Psoas muscle (tissue), 8 donors: ENCODE measurements around the gene RTRAF. TPM values are rescaled to one million over a fixed set of nuclear protein-coding genes. Genes with fewer than 3 reads are reported as not detected.

ENCODE experiments used
- ATAC-seq, 4 donors: fragments of 200-7000 bp; cut with Tn5 transposase; one replicate each; pipeline ENCODE4 v1.9.1; 2020; ENCODE audit warnings: moderate library complexity in 3 of 4, mild to moderate bottlenecking in 2 of 4
- DNase-seq, 2 donors: peaks; one replicate each; pipeline ENCODE4 v3.0.0-alpha.2; 2020
- H3K27ac ChIP-seq: fragments of 200-600 bp; one replicate; pipeline ENCODE4 v1.8.0; 2022
- H3K27me3 ChIP-seq, 3 donors: fragments of 200-600 bp in 1 of 3; one replicate each; pipeline versions ENCODE4 v1.6.1 to v1.8.0; 2013 to 2022; ENCODE audit warnings: low read length in 2 of 3, mild to moderate bottlenecking in 2 of 3, moderate library complexity in 1 of 3; ENCODE audit not compliant: insufficient read depth in 3 of 3
- H3K36me3 ChIP-seq, 2 donors: fragments of 200-600 bp in 1 of 2; one replicate each; pipeline versions ENCODE4 v1.6.1 to v1.8.0; 2013 to 2022; ENCODE audit warnings: low read depth in 1 of 2, mild to moderate bottlenecking in 1 of 2, moderate library complexity in 1 of 2; ENCODE audit not compliant: insufficient read depth in 1 of 2
- H3K4me1 ChIP-seq: fragments of 200-600 bp; one replicate; pipeline ENCODE4 v1.8.0; 2022
- H3K4me3 ChIP-seq: fragments of 200-600 bp; one replicate; pipeline ENCODE4 v1.8.0; 2022; ENCODE audit warnings: mild to moderate bottlenecking
- H3K9me3 ChIP-seq: fragments of 200-600 bp; one replicate; pipeline ENCODE4 v1.8.0; 2022
- WGBS, 3 donors: extraction: QIAGEN DNeasy Blood & Tissue Kit; methylation state at CpG; one replicate each; pipeline versions ENCODE4 v1.1.6 to v1.1.7; 2013; 5-methylcytosine and 5-hydroxymethylcytosine counted together
- intact Hi-C, 2 donors: fragments of 100-400 bp; cut with DNase I; formaldehyde crosslinking; loops; one replicate each; pipeline versions ENCODE4 v1.11.0 to v1.14.2; 2022
- polyA plus RNA-seq, 3 donors: library from polyadenylated mRNA; stranded (reverse); fragments of 200-250 nt; gene quantifications; one replicate each; pipeline ENCODE4 v1.2.3, GENCODE V29; 2013
- total RNA-seq, 4 donors: library from RNA; stranded (reverse); fragmentation: NEBNext Ultra II Directional in 2 of 4; extraction: Animal tissue kit (Norgen Biotek cat#: 25700) in 2 of 4; gene quantifications; one replicate each; pipeline versions ENCODE4 v1.2.1 to v1.2.4, GENCODE V29; 2021 to 2023
- TF ChIP-seq, protein P1 (sequence below): fragments of 200-600 bp; IDR thresholded peaks from one replicate; pipeline ENCODE4 v1.8.0; 2022; ENCODE audit warnings: antibody characterized with exemption
- donor health status: healthy with polysubstance abuse.
- donor health status: DM: no; HTN: no; CAD: no; lungs with moderate emphysema.
- donor health status: Bipolar disorder and iron deficiency.
- donor health status: healthy.
- donor health status: DM: yes; HTN: yes; CAD: no.
- donor health status: DM: no; HTN: no; CAD: no.
- donor health status: DM: no; HTN: no; CAD: no.
- donor health status: DM: yes; HTN: yes; CAD: no.

Gene RTRAF
- total and polyA plus RNA-seq, 7 donors = 110 to 174 (median 153) TPM

DNA sequence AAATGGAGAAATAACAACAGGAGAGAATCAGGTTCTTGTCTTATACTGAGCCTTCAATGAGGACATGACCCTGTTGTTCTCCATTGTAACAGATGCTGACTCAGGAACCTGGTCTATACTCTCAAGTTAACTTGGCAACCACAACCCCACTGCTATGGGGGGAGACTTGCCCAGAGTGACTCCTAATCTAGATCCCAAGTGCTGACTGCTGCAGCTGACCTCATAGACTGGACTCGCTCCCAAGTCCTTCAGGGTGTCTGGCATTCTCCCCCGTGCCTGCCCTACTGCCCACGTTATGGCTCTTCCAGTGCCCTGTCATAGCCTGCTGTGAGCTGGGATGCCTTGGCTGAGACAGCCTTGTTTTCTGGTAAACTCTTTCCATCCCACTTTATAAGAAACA is 42.4 kb downstream of the RTRAF start:
- TF ChIP-seq, protein P1, sequence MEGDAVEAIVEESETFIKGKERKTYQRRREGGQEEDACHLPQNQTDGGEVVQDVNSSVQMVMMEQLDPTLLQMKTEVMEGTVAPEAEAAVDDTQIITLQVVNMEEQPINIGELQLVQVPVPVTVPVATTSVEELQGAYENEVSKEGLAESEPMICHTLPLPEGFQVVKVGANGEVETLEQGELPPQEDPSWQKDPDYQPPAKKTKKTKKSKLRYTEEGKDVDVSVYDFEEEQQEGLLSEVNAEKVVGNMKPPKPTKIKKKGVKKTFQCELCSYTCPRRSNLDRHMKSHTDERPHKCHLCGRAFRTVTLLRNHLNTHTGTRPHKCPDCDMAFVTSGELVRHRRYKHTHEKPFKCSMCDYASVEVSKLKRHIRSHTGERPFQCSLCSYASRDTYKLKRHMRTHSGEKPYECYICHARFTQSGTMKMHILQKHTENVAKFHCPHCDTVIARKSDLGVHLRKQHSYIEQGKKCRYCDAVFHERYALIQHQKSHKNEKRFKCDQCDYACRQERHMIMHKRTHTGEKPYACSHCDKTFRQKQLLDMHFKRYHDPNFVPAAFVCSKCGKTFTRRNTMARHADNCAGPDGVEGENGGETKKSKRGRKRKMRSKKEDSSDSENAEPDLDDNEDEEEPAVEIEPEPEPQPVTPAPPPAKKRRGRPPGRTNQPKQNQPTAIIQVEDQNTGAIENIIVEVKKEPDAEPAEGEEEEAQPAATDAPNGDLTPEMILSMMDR = no peak
- Histone ChIP-seq H3K9me3 (no peaks in the 10 kb centered on the region), H3K27ac (peak overlapping the region; percentile 30), H3K36me3 (peaks cover 0 to 4% of the 10 kb centered on the region in 2 donors), H3K4me3 (no peak overlapping the region), H3K27me3 (no peaks in the 10 kb centered on the region), H3K4me1 (peaks cover 2% of the 10 kb centered on the region)
- intact Hi-C loops = no loop called here
- ATAC-seq (peak; percentile 55 to 80 (median 66)), DNase-seq (peak; percentile 28 to 57)
- 31 to 42% (median 35%) methylated on average over 3 of the region's 3 CpGs for WGBS, 3 donors

DNA sequence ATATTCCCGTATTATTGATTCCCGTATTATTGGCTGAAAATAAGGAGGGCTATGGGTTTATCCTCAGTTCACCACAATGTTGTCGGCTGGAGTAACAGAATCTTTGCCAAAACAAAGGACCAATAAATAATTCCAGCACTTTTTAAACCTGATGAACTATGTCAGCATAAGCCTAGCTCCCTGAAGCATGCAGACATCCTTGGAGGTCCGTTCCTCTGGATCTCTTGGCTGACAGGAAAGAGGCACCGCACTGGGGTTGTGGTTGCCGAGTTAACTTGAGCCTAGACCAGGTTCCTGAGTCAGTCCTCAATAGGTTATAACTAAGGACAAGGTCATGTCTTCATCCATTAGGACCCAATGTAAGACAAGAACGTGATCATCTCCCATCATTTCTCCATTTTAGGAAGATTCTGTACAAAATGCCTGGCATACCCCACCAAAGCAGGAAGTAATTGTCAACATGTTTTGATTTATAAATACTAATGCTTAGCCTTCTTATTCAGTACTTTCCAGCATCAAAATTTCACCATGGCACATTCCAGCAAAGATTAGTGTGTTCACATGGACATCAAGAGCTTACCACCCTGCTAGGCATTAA is 43.0 kb downstream of the RTRAF start:
- TF ChIP-seq, protein P1 = no peak
- no peak overlapping the region for H3K4me3 ChIP-seq
- H3K27me3 ChIP-seq = no peaks in the 10 kb centered on the region
- 26 to 38% (median 33%) methylated on average over 7 of the region's 7 CpGs for WGBS, 3 donors
- H3K36me3 ChIP-seq = peaks cover 0 to 4% of the 10 kb centered on the region in 2 donors
- ATAC-seq = peak in 3 of 4 donors; percentile 40 to 59 (median 53)
- peaks cover 2% of the 10 kb centered on the region for H3K4me1 ChIP-seq
- intact Hi-C loops = no loop called here
- H3K9me3 ChIP-seq = no peaks in the 10 kb centered on the region
- peak overlapping the region; percentile 30 for H3K27ac ChIP-seq
- DNase-seq = no peak

DNA sequence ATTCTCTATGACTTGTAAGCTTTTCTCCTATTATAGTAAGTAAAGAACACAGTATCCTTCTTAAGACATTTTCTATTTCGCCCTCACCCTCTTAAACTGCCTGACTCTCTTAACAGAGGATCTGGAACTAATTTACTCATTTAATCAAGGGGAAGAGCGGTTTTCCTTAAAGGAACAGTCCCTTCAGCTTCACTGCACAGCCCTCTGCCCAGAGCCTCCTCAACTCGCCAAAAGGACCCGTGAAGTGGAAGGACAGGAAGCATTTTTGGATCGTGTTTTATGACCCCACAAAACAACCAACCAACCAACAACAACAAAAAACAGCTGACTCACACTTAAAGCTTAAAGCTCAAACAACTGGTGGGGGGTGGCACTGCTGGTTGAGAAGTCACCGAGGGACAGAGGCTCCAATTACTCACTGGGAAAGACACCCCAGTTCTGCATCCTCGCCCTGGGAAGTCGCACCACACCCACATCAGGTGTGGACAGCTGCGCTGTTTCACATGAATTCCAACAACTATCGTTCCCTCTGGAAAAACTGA is 43.8 kb downstream of the RTRAF start:
- peaks cover 2% of the 10 kb centered on the region for H3K4me1 ChIP-seq
- no peaks in the 10 kb centered on the region for H3K9me3 ChIP-seq
- peaks cover 0 to 4% of the 10 kb centered on the region in 2 donors for H3K36me3 ChIP-seq
- DNase-seq (no peak), ATAC-seq (no peak)
- intact Hi-C loops = no loop called here
- H3K27me3 ChIP-seq = no peaks in the 10 kb centered on the region
- no peak overlapping the region for H3K27ac ChIP-seq
- no peak overlapping the region for H3K4me3 ChIP-seq
- WGBS, 3 donors = 28 to 33% (median 28%) methylated on average over 10 of the region's 10 CpGs
- TF ChIP-seq, protein P1 = no peak

DNA sequence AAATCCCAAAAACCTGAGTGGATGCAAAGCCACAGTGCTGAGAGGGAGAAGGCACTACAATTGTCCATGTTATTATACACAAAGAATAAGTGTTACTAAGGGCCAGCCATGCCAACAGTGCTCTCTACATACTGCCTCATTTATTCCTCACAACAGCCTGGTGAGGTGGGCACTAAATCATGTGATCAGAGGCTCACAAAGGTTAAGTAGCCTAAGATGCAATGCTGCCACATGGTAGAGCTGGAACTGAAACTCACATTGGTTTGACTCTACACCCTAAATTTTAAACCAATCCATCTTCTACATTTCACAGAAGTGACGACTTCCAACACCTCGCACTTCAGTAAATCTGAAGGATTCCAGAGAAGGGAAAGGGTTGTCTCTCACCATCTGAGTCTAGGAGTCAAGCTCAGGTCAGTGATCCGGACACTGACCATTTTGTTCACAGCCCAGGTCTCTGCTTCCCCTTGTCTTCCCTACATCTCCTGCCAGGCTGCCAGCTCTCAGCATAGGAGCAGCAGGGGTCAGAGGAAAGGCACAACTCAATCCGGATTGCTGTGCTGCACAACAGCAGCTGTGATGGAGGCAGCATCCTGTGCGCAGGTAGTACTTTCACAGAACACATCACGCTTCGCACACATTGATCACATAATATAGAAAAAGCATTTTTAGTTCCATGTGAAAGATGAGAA is 49.9 kb downstream of the RTRAF start:
- 80 to 88% (median 86%) methylated on average over 7 of the region's 7 CpGs for WGBS, 3 donors
- H3K9me3 ChIP-seq = no peaks in the 10 kb centered on the region
- intact Hi-C loops = no loop called here
- H3K4me1 ChIP-seq = no peaks in the 10 kb centered on the region
- no peak for DNase-seq
- H3K27me3 ChIP-seq = no peaks in the 10 kb centered on the region
- TF ChIP-seq, protein P1 = no peak
- no peak for ATAC-seq
- H3K4me3 ChIP-seq = no peak overlapping the region
- H3K36me3 ChIP-seq = peaks cover 0 to 9% of the 10 kb centered on the region in 2 donors
- no peak overlapping the region for H3K27ac ChIP-seq
